Right cardiac atrium (tissue), 5 donors: ENCODE measurements around the gene TRIM68. TPM values are rescaled to one million over a fixed set of nuclear protein-coding genes. Genes with fewer than 3 reads are reported as not detected.

Experiments
- ATAC-seq, 2 donors: fragments of 200-7000 bp; cut with Tn5 transposase; one replicate each; pipeline versions ENCODE4 v1.8.0 to v1.9.1; 2020; ENCODE audit warnings: moderate library complexity in 2 of 2, mild to moderate bottlenecking in 1 of 2
- DNase-seq, 3 donors: peaks; one replicate each; pipeline ENCODE4 v3.0.0-alpha.2; 2020
- H3K27ac ChIP-seq: one replicate; pipeline ENCODE4 v1.5.1; 2013; ENCODE audit warnings: mild to moderate bottlenecking, low read length, control low read depth, moderate library complexity
- H3K27me3 ChIP-seq: one replicate; pipeline ENCODE4 v1.6.1; 2013; ENCODE audit not compliant: control insufficient read depth, insufficient read depth
- H3K4me1 ChIP-seq: one replicate; pipeline ENCODE4 v1.6.1; 2013; ENCODE audit warnings: low read length; ENCODE audit not compliant: control insufficient read depth, insufficient read depth
- H3K4me3 ChIP-seq: one replicate; pipeline ENCODE4 v1.5.1; 2013; ENCODE audit warnings: low read length, control low read depth
- H3K9me3 ChIP-seq: one replicate; pipeline ENCODE4 v1.6.1; 2013; ENCODE audit warnings: low read length; ENCODE audit not compliant: control insufficient read depth
- WGBS: extraction: QIAGEN DNeasy Blood & Tissue Kit; methylation state at CpG from one replicate; pipeline ENCODE4 v1.1.7; 2013; 5-methylcytosine and 5-hydroxymethylcytosine counted together
- intact Hi-C, 4 donors: fragments of 100-400 bp; cut with DNase I; formaldehyde crosslinking; loops; one replicate each; pipeline versions ENCODE4 v1.11.0 to v1.14.0; 2022 to 2023
- polyA plus RNA-seq: library from polyadenylated mRNA; stranded (reverse); fragments of 200-250 nt; gene quantifications from one replicate; pipeline ENCODE4 v1.2.3, GENCODE V29; 2013
- total RNA-seq, 4 donors: library from RNA; stranded (reverse); fragmentation: NEBNext Ultra II Directional; extraction: Animal tissue kit (Norgen Biotek cat#: 25700); gene quantifications; one replicate each; pipeline ENCODE4 v1.2.1, GENCODE V29; 2021
- donor health status: healthy with polysubstance abuse.
- donor health status: DM: no; HTN: yes; CAD: no.
- donor health status: DM: no; HTN: no; CAD: no.
- donor health status: DM: no; HTN: yes; CAD: no; lungs with severe emphysema.
- donor health status: DM: yes; HTN: yes; CAD: no.

TRIM68 gene
- total and polyA plus RNA-seq, 5 donors, result 6.5 to 12.4 (median 10.7) TPM

- ATAC-seq (no peak), DNase-seq (no peak)
- Histone ChIP-seq H3K27me3 (no peaks in the 10 kb centered on the region), H3K27ac (no peak overlapping the region), H3K4me3 (no peak overlapping the region), H3K4me1 (no peaks in the 10 kb centered on the region), H3K9me3 (no peaks in the 10 kb centered on the region)
- intact Hi-C loops, result loop anchor here in 3 of 4 donors (2.0 to 5.0 kb wide), 4 partner anchors 189 to 370 kb away; no protein-coding TSS in a partner anchor
- WGBS, result 82% methylated on average over 3 of the region's 3 CpGs
Observed at GRCh38 chr11:4637662-4638047, 29.6 kb upstream of the TRIM68 start.

GRCh38 chr11:4636962-4637661 lies 29.1 kb upstream of the TRIM68 start, which contains the start of gene OR51D1:
OR51D1 (plus strand) TSS chr11:4637477; CDS start chr11:4639791, 2,314 bp downstream.
- no peaks in the 10 kb centered on the region for H3K9me3 ChIP-seq
- WGBS, result 31% methylated on average over 21 of the region's 21 CpGs
- H3K27ac ChIP-seq, result no peak within 1 kb of the TSS

GRCh38 chr11:4636136-4636535 lies 28.1 kb upstream of the TRIM68 start:
- Histone ChIP-seq H3K4me1 (no peaks in the 10 kb centered on the region), H3K4me3 (no peak overlapping the region), H3K27me3 (no peaks in the 10 kb centered on the region), H3K27ac (no peak overlapping the region), H3K9me3 (no peaks in the 10 kb centered on the region)
- ATAC-seq, result no peak
- DNase-seq, result no peak
- intact Hi-C loops, result loop anchor here in 3 of 4 donors (2.0 to 5.0 kb wide), 4 partner anchors 191 to 371 kb away; no protein-coding TSS in a partner anchor
- 57% methylated on average over 2 of the region's 2 CpGs for WGBS

More at GRCh38 chr11:4636962-4637661, 29.1 kb upstream of the TRIM68 start, which contains the start of gene OR51D1:
- ATAC-seq (peak; percentile 94), DNase-seq (peak; percentile 68 to 83 (median 82))
- intact Hi-C loops, result loop anchor here in 3 of 4 donors (2.0 to 5.0 kb wide), 4 partner anchors 190 to 370 kb away; no protein-coding TSS in a partner anchor
- no peaks in the 10 kb centered on the region for H3K4me1 ChIP-seq
- peak within 1 kb of the TSS; percentile 1 for H3K4me3 ChIP-seq
- no peaks in the 10 kb centered on the region for H3K27me3 ChIP-seq

- no peak for DNase-seq
Observed at GRCh38 chr11:4626207-4627099, 18.4 kb upstream of the TRIM68 start.

GRCh38 chr11:4619514-4619913 lies 11.5 kb upstream of the TRIM68 start:
- Histone ChIP-seq H3K27me3 (no peaks in the 10 kb centered on the region), H3K9me3 (no peaks in the 10 kb centered on the region), H3K27ac (no peak overlapping the region), H3K4me1 (no peaks in the 10 kb centered on the region), H3K4me3 (no peak overlapping the region)
- ATAC-seq (no peak), DNase-seq (no peak)
- intact Hi-C loops, result no loop called here
- WGBS, result 83% methylated on average over 9 of the region's 9 CpGs

More at GRCh38 chr11:4626207-4627099, 18.4 kb upstream of the TRIM68 start:
- peak in 1 of 2 donors; percentile 59 for ATAC-seq
- Histone ChIP-seq H3K4me3 (no peak overlapping the region), H3K9me3 (no peaks in the 10 kb centered on the region), H3K27ac (no peak overlapping the region), H3K27me3 (no peaks in the 10 kb centered on the region), H3K4me1 (no peaks in the 10 kb centered on the region)
- intact Hi-C loops, result no loop called here
- WGBS, result 39% methylated on average over 15 of the region's 15 CpGs

- DNase-seq (no peak), ATAC-seq (no peak)
- Histone ChIP-seq H3K9me3 (no peaks in the 10 kb centered on the region), H3K4me3 (no peak overlapping the region), H3K27ac (no peak overlapping the region), H3K4me1 (no peaks in the 10 kb centered on the region), H3K27me3 (no peaks in the 10 kb centered on the region)
- intact Hi-C loops, result no loop called here
Observed at GRCh38 chr11:4615856-4616444, 7.9 kb upstream of the TRIM68 start.

- no peaks in the 10 kb centered on the region for H3K27me3 ChIP-seq
- no peak overlapping the region for H3K4me3 ChIP-seq
- no peak for ATAC-seq
- peaks cover under 1% of the 10 kb centered on the region for H3K4me1 ChIP-seq
- no peaks in the 10 kb centered on the region for H3K9me3 ChIP-seq
- no peak for DNase-seq
- intact Hi-C loops, result no loop called here
- WGBS, result 89% methylated on average over 2 of the region's 2 CpGs
- H3K27ac ChIP-seq, result no peak overlapping the region
Observed at GRCh38 chr11:4611986-4612385, 4.0 kb upstream of the TRIM68 start.

GRCh38 chr11:4610258-4610935 lies 2.4 kb upstream of the TRIM68 start:
- 6% methylated on average over 3 of the region's 3 CpGs for WGBS
- H3K4me1 ChIP-seq, result peaks cover 2% of the 10 kb centered on the region
- no peaks in the 10 kb centered on the region for H3K27me3 ChIP-seq
- peak overlapping the region; percentile 1 for H3K4me3 ChIP-seq
- DNase-seq (no peak), ATAC-seq (peak; percentile 18 to 43)
- peak overlapping the region; percentile 9 for H3K27ac ChIP-seq
- no peaks in the 10 kb centered on the region for H3K9me3 ChIP-seq
- intact Hi-C loops, result no loop called here

GRCh38 chr11:4607096-4607495 lies 935 bp downstream of the TRIM68 start:
- WGBS, result 34% methylated on average over 6 of the region's 6 CpGs
- DNase-seq, result no peak
- no peak overlapping the region for H3K27ac ChIP-seq
- no peaks in the 10 kb centered on the region for H3K9me3 ChIP-seq
- peak overlapping the region; percentile 85 for H3K4me3 ChIP-seq
- H3K27me3 ChIP-seq, result no peaks in the 10 kb centered on the region
- peaks cover 2% of the 10 kb centered on the region for H3K4me1 ChIP-seq
- intact Hi-C loops, result no loop called here
- ATAC-seq, result no peak

GRCh38 chr11:4606231-4607015 lies 1.6 kb downstream of the TRIM68 start:
- Histone ChIP-seq H3K4me3 (peak overlapping the region; percentile 85), H3K9me3 (no peaks in the 10 kb centered on the region), H3K4me1 (peaks cover 2% of the 10 kb centered on the region), H3K27ac (no peak overlapping the region), H3K27me3 (no peaks in the 10 kb centered on the region)
- intact Hi-C loops, result no loop called here
- ATAC-seq (no peak), DNase-seq (no peak)
- 72% methylated on average over 1 of the region's 1 CpG for WGBS
